H9 (cell line): ENCODE results near the gene RAP1GAP. TPM values are rescaled to one million over a fixed set of nuclear protein-coding genes. Genes with fewer than 3 reads are reported as not detected.

Experiments
- DNase-seq: peaks from one replicate; pipeline ENCODE4 v3.0.0-alpha.2; 2017
- H2AFZ ChIP-seq: one replicate; pipeline ENCODE4 v1.6.1; 2013; ENCODE audit warnings: mild to moderate bottlenecking, low read length, control low read depth, moderate library complexity
- H2AK5ac ChIP-seq: 2 replicates; pipeline ENCODE4 v1.6.1; 2013; ENCODE audit warnings: low read length, control low read depth, mixed read lengths; ENCODE audit not compliant: insufficient read length
- H2BK120ac ChIP-seq: one replicate; pipeline ENCODE4 v1.6.1; 2013; ENCODE audit warnings: low read depth, mild to moderate bottlenecking, low read length, control low read depth, inconsistent platforms; ENCODE audit not compliant: poor library complexity, severe bottlenecking
- H2BK12ac ChIP-seq: 2 replicates; pipeline ENCODE4 v1.6.1; 2013; ENCODE audit warnings: low read length, control low read depth, mixed read lengths, low read depth; ENCODE audit not compliant: insufficient read length
- H2BK15ac ChIP-seq: 2 replicates; pipeline ENCODE4 v1.6.1; 2013; ENCODE audit warnings: low read depth, low read length, control low read depth
- H2BK20ac ChIP-seq: one replicate; pipeline ENCODE4 v1.6.1; 2013; ENCODE audit warnings: low read depth, mild to moderate bottlenecking, low read length, control low read depth, inconsistent platforms; ENCODE audit not compliant: poor library complexity, severe bottlenecking
- H2BK5ac ChIP-seq: 2 replicates; pipeline ENCODE4 v1.6.1; 2013; ENCODE audit warnings: low read length, control low read depth, mixed read lengths; ENCODE audit not compliant: insufficient read length
- H3K14ac ChIP-seq: 2 replicates; pipeline ENCODE4 v1.6.1; 2013; ENCODE audit warnings: low read length, control low read depth; ENCODE audit not compliant: insufficient read depth
- H3K18ac ChIP-seq: 2 replicates; pipeline ENCODE4 v1.6.1; 2013; ENCODE audit warnings: low read depth, mild to moderate bottlenecking, mixed read lengths, low read length, control low read depth; ENCODE audit not compliant: insufficient read length
- H3K23ac ChIP-seq: 2 replicates; pipeline ENCODE4 v1.6.1; 2013; ENCODE audit warnings: low read length, control low read depth, mixed read lengths, low read depth; ENCODE audit not compliant: insufficient read length
- H3K23me2 ChIP-seq: 2 replicates; pipeline ENCODE4 v1.6.1; 2013; ENCODE audit warnings: low read depth, mild to moderate bottlenecking, mixed read lengths, low read length, control low read depth; ENCODE audit not compliant: insufficient read length, poor library complexity, severe bottlenecking
- H3K27ac ChIP-seq: 2 replicates; pipeline ENCODE4 v1.5.1; 2013; ENCODE audit warnings: low read length, control low read depth, mixed read lengths, low read depth; ENCODE audit not compliant: insufficient read length
- H3K27me3 ChIP-seq: 2 replicates; pipeline ENCODE4 v1.6.1; 2013; ENCODE audit warnings: low read length, control low read depth, inconsistent platforms; ENCODE audit not compliant: insufficient read depth
- H3K4ac ChIP-seq: 2 replicates; pipeline ENCODE4 v1.6.1; 2013; ENCODE audit warnings: low read depth, mild to moderate bottlenecking, control low read depth, inconsistent platforms, low read length, moderate library complexity
- H3K4me1 ChIP-seq: 2 replicates; pipeline ENCODE4 v1.6.1; 2013; ENCODE audit warnings: low read length, control low read depth, inconsistent platforms; ENCODE audit not compliant: insufficient read depth
- H3K4me2 ChIP-seq: 2 replicates; pipeline ENCODE4 v1.6.1; 2013; ENCODE audit warnings: low read length, control low read depth, mixed read lengths; ENCODE audit not compliant: insufficient read length, insufficient read depth
- H3K56ac ChIP-seq: 2 replicates; pipeline ENCODE4 v1.6.1; 2013; ENCODE audit warnings: low read depth, mild to moderate bottlenecking, mixed read lengths, low read length, control low read depth; ENCODE audit not compliant: insufficient read length
- H3K79me1 ChIP-seq: 2 replicates; pipeline ENCODE4 v1.6.1; 2013; ENCODE audit warnings: low read depth, mild to moderate bottlenecking, moderate library complexity, low read length, control low read depth, inconsistent platforms; ENCODE audit not compliant: insufficient read depth, poor library complexity, severe bottlenecking
- H3K79me2 ChIP-seq: 2 replicates; pipeline ENCODE4 v1.6.1; 2013; ENCODE audit warnings: low read length, control low read depth, inconsistent platforms; ENCODE audit not compliant: insufficient read depth
- H3K9ac ChIP-seq: 2 replicates; pipeline ENCODE4 v1.6.1; 2013; ENCODE audit warnings: low read length, control low read depth, mixed read lengths; ENCODE audit not compliant: insufficient read length; ENCODE audit errors: extremely low read depth
- H3K9me3 ChIP-seq: one replicate; pipeline ENCODE4 v1.6.1; 2013; ENCODE audit warnings: low read depth, low read length, inconsistent platforms; ENCODE audit not compliant: control insufficient read depth
- H3T11ph ChIP-seq: one replicate; pipeline ENCODE4 v1.6.1; 2013; ENCODE audit warnings: mild to moderate bottlenecking, low read length, control low read depth, inconsistent platforms
- H4K20me1 ChIP-seq: one replicate; pipeline ENCODE4 v1.6.1; 2013; ENCODE audit not compliant: control insufficient read depth, insufficient read length, insufficient read depth
- H4K5ac ChIP-seq: 2 replicates; pipeline ENCODE4 v1.6.1; 2013; ENCODE audit warnings: low read depth, mild to moderate bottlenecking, mixed read lengths, low read length, control low read depth; ENCODE audit not compliant: insufficient read length
- H4K8ac ChIP-seq: replicated peaks from 2 replicates; pipeline ENCODE4 v1.6.1; 2013; ENCODE audit warnings: low read length, control low read depth, mixed read lengths, low read depth; ENCODE audit not compliant: insufficient read length
- H4K91ac ChIP-seq: 2 replicates; pipeline ENCODE4 v1.6.1; 2013; ENCODE audit warnings: low read depth, mild to moderate bottlenecking, moderate library complexity, mixed read lengths, low read length, control low read depth; ENCODE audit not compliant: insufficient read length
- H3K27ac Mint-ChIP-seq, 3 experiments: 2 replicates in 2 of 3; 3 replicates in 1 of 3; pipeline ENCODE4 v1.8.0; 2020 to 2021; ENCODE audit warnings: mixed read lengths in 3 of 3, mild to moderate bottlenecking in 1 of 3, moderate library complexity in 1 of 3
- H3K27me3 Mint-ChIP-seq: 2 replicates; pipeline ENCODE4 v1.8.0; 2021; ENCODE audit warnings: low read depth, mild to moderate bottlenecking, moderate library complexity, mixed read lengths
- H3K36me3 Mint-ChIP-seq, 3 experiments: 2 replicates in 2 of 3; 3 replicates in 1 of 3; pipeline ENCODE4 v1.8.0; 2020 to 2021; ENCODE audit warnings: low read depth in 3 of 3, mixed read lengths in 3 of 3; ENCODE audit not compliant: insufficient read depth in 1 of 3
- H3K4me1 Mint-ChIP-seq, 2 experiments: 2 replicates each; pipeline ENCODE4 v1.8.0; 2020; ENCODE audit warnings: mixed read lengths in 2 of 2
- H3K4me3 Mint-ChIP-seq, 2 experiments: 2 replicates in 1 of 2; 3 replicates in 1 of 2; pipeline ENCODE4 v1.8.0; 2020 to 2021; ENCODE audit warnings: mild to moderate bottlenecking in 2 of 2, mixed read lengths in 2 of 2, moderate library complexity in 1 of 2
- H3K9me3 Mint-ChIP-seq, 2 experiments: 2 replicates in 1 of 2; 3 replicates in 1 of 2; pipeline ENCODE4 v1.8.0; 2020; ENCODE audit warnings: mild to moderate bottlenecking in 2 of 2, mixed read lengths in 2 of 2, moderate library complexity in 1 of 2
- WGBS: extraction: QIAGEN DNeasy Blood & Tissue Kit; methylation state at CpG from one replicate; pipeline ENCODE4 v1.1.7; 2013; ENCODE audit warnings: missing lambda C conversion rate, low lambda C conversion rate, mixed read lengths; ENCODE audit not compliant: insufficient read length; ENCODE audit errors: extremely low coverage; 5-methylcytosine and 5-hydroxymethylcytosine counted together
- total RNA-seq: library from RNA; stranded (reverse); gene quantifications from 2 replicates; pipeline ENCODE4 v1.2.1, GENCODE V29; 2021
- TF ChIP-seq, protein P1 (sequence below): fragments of 200-600 bp; sonication (generic); conservative IDR thresholded peaks from 3 replicates; pipeline ENCODE4 v1.8.0; 2021; ENCODE audit warnings: antibody characterized with exemption, mild to moderate bottlenecking

RAP1GAP gene
- total RNA-seq, 1 experiment from 2014 or later: 7.9 TPM

DNA sequence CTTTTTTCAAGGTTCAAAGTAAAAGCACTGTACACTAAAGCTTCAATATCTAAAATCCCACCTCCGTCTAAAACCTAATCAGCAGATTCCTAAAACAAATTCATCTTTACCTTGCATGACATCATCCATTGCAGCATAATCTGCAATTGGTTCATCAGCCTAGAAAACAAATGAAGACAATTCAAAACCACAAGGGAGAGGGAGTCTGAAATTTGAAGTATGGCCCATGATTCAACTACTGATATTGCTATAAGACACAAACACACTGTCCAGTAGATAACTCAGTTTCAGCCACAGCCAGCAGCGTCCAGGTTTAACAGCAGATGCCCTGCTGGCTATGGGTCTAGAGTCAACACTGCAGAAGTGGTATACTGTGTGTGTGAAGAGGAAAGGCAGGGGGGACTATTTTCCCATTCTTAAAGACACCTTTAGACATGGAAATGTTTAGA lies 17.9 kb upstream of the RAP1GAP start:
- H2BK5ac ChIP-seq: no peak overlapping the region
- peaks cover 7 to 11% of the 10 kb centered on the region in 2 experiments; a peak in 3 of 4 replicates for H3K4me1 Mint-ChIP-seq
- no peak overlapping the region for H3K14ac ChIP-seq
- H3K27me3 Mint-ChIP-seq: peaks cover 1% of the 10 kb centered on the region; the same call in 1 of the 2 replicates
- H3K9ac ChIP-seq: no peak overlapping the region
- H4K5ac ChIP-seq: no peak overlapping the region
- H4K91ac ChIP-seq: no peak overlapping the region
- H2AFZ ChIP-seq: no peak overlapping the region
- 100% methylated on average over 1 of the region's 2 CpGs for WGBS
- no peaks in the 10 kb centered on the region for H3K79me1 ChIP-seq
- H3K4me1 ChIP-seq: no peaks in the 10 kb centered on the region
- no peak overlapping the region for H3K27ac ChIP-seq
- no peak overlapping the region for H3K18ac ChIP-seq
- no peaks in the 10 kb centered on the region for H3K23me2 ChIP-seq
- TF ChIP-seq, protein P1, sequence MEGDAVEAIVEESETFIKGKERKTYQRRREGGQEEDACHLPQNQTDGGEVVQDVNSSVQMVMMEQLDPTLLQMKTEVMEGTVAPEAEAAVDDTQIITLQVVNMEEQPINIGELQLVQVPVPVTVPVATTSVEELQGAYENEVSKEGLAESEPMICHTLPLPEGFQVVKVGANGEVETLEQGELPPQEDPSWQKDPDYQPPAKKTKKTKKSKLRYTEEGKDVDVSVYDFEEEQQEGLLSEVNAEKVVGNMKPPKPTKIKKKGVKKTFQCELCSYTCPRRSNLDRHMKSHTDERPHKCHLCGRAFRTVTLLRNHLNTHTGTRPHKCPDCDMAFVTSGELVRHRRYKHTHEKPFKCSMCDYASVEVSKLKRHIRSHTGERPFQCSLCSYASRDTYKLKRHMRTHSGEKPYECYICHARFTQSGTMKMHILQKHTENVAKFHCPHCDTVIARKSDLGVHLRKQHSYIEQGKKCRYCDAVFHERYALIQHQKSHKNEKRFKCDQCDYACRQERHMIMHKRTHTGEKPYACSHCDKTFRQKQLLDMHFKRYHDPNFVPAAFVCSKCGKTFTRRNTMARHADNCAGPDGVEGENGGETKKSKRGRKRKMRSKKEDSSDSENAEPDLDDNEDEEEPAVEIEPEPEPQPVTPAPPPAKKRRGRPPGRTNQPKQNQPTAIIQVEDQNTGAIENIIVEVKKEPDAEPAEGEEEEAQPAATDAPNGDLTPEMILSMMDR: no peak
- no peak overlapping the region for H3K23ac ChIP-seq
- no peaks in the 10 kb centered on the region for H4K20me1 ChIP-seq
- no peak overlapping the region for H3K4me3 Mint-ChIP-seq
- H3T11ph ChIP-seq: no peak overlapping the region
- H3K9me3 ChIP-seq: no peaks in the 10 kb centered on the region
- H3K4me2 ChIP-seq: no peak overlapping the region
- H3K9me3 Mint-ChIP-seq: no peaks in the 10 kb centered on the region
- no peak for DNase-seq
- H3K56ac ChIP-seq: no peak overlapping the region
- no peak overlapping the region for H4K8ac ChIP-seq
- peaks cover 43 to 73% (median 53%) of the 10 kb centered on the region in 3 experiments for H3K36me3 Mint-ChIP-seq
- no peak overlapping the region for H2AK5ac ChIP-seq
- 0 out of 7 replicates have a peak overlapping the region, but pooled peaks of 1 of the 3 experiments have one; percentile 6 for H3K27ac Mint-ChIP-seq
- no peak overlapping the region for H3K4ac ChIP-seq
- H2BK20ac ChIP-seq: no peak overlapping the region
- H2BK120ac ChIP-seq: no peak overlapping the region
- no peak overlapping the region for H2BK12ac ChIP-seq
- no peak overlapping the region for H2BK15ac ChIP-seq
- no peaks in the 10 kb centered on the region for H3K27me3 ChIP-seq
- no peaks in the 10 kb centered on the region for H3K79me2 ChIP-seq
